Spleen (tissue), 7 donors: ENCODE results near the gene RRP12.

Experiments
- POLR2A ChIP-seq, 3 donors: fragments of 450-650 bp; IDR thresholded peaks; one replicate each; pipeline ENCODE4 v1.5.1; 2017; ENCODE audit warnings: antibody characterized with exemption in 3 of 3, mild to moderate bottlenecking in 1 of 3
- POLR2AphosphoS5 ChIP-seq, 3 donors: sonication (generic); formaldehyde crosslinking; IDR thresholded peaks; one replicate each; pipeline ENCODE4 v1.5.1; 2017; ENCODE audit warnings: antibody characterized with exemption in 3 of 3
- TF ChIP-seq, protein P1 (sequence below), 11 experiments: fragments of 200-600 bp in 7 of 11; fragments of 450-650 bp in 4 of 11; sonication (generic) in 4 of 11; IDR thresholded peaks in 8 of 11; conservative IDR thresholded peaks in 3 of 11; 1 replicate in 7 of 11; 2 replicates in 4 of 11; pipeline versions ENCODE4 v1.4.0 to v1.8.0; 2016 to 2021; ENCODE audit warnings: antibody characterized with exemption in 11 of 11, inconsistent platforms in 4 of 11, mild to moderate bottlenecking in 1 of 11
- donor health status: DM: no; HTN: no; CAD: no; lungs with moderate emphysema.
- donor health status: DM: no; HTN: no; CAD: no.
- donor health status: DM: no; HTN: no; CAD: no.

DNA sequence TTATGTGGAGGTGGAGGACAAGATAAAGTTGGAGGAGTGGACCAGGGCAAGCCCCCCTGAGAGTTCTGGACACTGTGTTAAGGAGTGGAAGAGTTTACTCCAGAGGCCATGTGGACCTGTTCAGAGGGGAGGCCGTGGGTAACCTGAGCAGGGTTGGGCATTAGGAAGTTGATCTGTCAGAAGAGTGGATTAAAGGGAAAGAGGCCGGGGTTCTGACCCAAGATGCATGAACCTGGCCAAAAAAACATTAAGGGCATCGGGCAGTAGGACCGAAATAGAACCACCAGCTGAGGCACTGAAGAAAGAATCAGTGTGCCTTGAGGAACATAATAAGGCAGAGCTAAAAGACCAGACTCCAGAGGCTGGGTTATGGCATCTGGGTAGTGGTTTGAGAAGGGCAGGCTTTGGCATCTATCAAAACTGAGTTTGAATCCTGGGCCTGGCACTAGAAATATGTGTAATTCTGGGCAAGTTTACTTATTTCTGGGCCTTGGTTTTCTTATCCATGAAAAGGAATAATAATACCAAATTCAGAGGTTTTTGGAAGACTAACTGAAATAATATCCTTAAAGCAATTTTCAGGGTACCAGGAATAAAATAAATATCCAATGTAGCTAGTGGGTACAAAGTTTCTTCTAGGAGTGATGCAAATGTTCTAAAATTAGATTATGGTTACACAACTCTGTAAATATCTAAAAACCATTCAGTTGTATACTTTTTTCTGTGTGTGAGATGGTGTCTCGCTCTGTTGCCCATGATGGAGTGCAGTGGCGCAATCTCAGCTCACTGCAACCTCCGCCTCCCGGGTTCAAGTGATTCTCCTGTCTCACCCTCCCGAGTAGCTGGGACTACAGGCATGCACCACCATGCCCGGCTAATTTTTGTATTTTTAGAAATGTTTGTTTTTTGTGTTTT is 93.0 kb downstream of the RRP12 start:
- TF ChIP-seq, protein P1, sequence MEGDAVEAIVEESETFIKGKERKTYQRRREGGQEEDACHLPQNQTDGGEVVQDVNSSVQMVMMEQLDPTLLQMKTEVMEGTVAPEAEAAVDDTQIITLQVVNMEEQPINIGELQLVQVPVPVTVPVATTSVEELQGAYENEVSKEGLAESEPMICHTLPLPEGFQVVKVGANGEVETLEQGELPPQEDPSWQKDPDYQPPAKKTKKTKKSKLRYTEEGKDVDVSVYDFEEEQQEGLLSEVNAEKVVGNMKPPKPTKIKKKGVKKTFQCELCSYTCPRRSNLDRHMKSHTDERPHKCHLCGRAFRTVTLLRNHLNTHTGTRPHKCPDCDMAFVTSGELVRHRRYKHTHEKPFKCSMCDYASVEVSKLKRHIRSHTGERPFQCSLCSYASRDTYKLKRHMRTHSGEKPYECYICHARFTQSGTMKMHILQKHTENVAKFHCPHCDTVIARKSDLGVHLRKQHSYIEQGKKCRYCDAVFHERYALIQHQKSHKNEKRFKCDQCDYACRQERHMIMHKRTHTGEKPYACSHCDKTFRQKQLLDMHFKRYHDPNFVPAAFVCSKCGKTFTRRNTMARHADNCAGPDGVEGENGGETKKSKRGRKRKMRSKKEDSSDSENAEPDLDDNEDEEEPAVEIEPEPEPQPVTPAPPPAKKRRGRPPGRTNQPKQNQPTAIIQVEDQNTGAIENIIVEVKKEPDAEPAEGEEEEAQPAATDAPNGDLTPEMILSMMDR (IDR thresholded peaks at IDR 0.05 in 8 of 11, conservative IDR thresholded peaks at IDR 0.05 in 3 of 11): no peak
- TF ChIP-seq POLR2A (IDR thresholded peaks at IDR 0.05) (no peak), POLR2AphosphoS5 (IDR thresholded peaks at IDR 0.05) (no peak)
